Kidney capillary endothelial cell (primary cell): Measurements from ENCODE around the gene TTC34.

Source experiments
- DNase-seq: peaks from one replicate; pipeline ENCODE4 v3.0.0-alpha.2; 2018; ENCODE audit warnings: low spot score

Gene TTC34

GRCh38 chr1:2812939-2813653, 11.6 kb upstream of the TTC34 start:
- no peak for DNase-seq

- DNase-seq, result no peak
Observed at GRCh38 chr1:2812136-2812535, 10.6 kb upstream of the TTC34 start.

- DNase-seq, result no peak
Observed at GRCh38 chr1:2811533-2811918, 10.0 kb upstream of the TTC34 start.

DNA sequence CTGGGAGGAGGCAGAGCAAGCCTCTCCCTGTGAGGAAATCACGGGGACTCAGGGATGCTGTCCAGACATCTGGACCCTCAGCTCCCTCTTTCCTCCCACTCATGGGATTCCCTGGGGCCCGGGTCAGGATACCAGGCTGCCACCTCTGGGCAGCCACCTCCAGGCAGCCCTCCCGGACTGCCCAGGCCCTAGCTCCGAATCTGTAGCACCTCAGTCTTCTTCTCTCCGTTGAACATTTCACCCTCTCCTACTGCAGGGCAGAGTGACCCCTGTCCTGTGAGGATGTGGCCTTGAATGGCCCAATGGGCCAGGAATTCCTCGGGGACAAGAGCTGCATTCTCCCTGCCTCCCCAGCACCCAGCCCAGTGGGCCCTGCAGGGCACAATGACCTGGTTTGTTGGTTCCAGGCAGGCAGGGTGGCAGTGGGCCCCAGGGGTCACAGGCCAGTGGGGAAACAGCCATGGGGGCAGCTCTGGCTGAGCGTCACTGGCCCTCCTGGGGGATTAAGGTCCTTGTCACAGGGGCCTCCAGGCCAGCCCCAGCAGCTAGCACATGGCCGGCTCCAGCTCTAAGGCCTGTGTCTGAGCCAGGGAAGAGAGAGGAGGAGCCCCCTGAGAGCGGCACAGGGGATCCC, 9.5 kb upstream of the TTC34 start:
- no peak for DNase-seq

DNA sequence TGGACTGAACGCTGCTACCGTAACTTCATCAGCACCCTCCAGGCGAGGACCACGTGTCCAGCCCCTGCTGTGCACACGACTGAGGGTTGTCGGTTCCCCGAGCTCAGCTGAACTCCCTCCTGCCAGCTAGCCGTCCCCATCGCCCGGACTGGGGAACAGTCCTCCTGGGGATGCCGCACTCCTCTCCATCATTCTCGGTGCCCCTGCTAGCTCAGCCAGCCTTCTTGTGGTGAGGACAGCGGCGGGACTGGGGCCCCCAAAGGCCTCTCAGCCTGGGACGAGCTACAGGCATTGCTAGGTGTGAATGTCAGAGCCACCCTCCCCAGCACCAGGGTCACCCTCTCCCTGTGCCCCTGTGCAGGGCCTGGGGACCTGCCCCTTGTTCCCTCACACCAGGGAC, 8.8 kb upstream of the TTC34 start:
- DNase-seq, result no peak

GRCh38 chr1:2809656-2810055, 8.2 kb upstream of the TTC34 start:
- DNase-seq, result no peak

DNA sequence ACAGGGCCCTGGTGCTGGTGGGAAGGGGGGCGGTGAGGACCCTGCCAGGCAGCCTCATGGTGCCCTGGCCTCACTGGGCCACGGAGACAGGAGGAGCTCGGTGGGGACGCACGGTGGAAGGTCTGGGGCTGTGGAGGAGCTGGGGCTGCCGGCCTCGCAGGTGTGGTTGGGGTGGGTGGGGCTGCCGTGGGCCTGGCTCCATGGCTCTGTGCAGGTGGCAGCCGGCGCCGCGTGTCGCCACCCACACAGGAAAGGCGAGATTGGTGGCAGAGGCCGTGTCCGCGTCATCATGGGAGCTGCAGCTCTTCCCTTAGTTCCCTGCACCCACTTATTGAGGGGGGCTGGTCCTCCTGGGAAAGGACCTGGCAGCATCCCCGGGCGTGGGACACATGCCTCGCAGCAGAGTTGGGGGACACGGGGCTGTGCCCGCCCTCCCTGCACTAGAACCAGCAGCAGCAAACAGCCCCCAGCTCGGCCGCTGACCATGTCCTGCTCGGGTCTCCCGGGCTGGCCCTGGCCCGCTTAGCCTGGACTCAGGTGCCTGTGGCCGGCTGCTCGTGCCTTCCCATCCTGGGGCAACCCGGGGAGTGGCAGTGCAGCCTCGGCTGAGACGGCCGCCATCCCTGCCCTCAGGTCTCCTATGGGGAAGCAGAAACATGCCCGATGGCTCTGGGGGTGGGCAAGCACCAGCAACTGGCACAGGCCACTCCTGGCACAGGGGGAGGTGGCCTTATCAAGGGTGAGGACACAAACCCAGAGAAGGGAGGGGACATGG, 7.5 kb upstream of the TTC34 start:
- no peak for DNase-seq

GRCh38 chr1:2808386-2808705, 6.9 kb upstream of the TTC34 start:
- DNase-seq, result no peak

- no peak for DNase-seq
Observed at GRCh38 chr1:2807678-2808385, 6.3 kb upstream of the TTC34 start.

DNA sequence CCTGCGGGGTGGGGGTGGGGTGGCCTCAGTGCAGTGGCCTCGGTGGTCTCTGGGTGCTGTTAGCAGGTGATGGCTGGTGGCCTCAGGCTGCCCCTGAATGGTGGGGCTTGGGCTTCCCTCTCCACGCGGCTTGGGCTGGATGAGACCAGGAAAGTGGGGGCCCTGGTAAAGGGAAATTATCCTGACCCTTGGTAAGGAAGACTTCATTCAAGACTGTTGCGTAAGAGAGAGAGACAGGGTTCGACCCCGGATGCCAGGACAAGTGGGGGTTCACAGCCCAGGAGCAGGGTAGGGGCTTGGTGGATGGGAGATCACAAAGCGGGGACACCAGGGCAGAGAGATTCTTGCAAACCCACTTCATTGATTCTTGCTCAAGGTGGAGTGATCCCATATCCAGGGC, 5.5 kb upstream of the TTC34 start:
- DNase-seq, result no peak

DNA sequence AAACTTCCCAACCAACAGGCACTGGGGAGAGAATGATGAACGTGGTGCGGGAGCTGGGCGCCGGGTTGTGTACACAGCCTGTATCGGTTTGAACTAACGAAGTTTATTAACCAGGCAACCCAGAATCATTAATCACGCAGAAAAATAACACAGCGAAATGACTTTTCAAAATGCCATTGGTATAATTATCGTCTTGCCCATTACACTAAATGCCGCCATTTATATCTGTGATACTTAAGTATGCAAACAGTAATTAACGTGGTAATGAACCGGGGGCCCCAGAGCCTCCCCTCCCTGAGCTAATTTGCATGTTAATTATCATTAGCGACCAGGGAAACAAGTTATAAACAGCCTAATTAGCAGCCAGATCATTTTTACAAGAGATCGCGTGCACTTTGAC, 5.1 kb upstream of the TTC34 start:
- DNase-seq, result no peak

GRCh38 chr1:2805801-2806430, 4.4 kb upstream of the TTC34 start:
- no peak for DNase-seq

DNA sequence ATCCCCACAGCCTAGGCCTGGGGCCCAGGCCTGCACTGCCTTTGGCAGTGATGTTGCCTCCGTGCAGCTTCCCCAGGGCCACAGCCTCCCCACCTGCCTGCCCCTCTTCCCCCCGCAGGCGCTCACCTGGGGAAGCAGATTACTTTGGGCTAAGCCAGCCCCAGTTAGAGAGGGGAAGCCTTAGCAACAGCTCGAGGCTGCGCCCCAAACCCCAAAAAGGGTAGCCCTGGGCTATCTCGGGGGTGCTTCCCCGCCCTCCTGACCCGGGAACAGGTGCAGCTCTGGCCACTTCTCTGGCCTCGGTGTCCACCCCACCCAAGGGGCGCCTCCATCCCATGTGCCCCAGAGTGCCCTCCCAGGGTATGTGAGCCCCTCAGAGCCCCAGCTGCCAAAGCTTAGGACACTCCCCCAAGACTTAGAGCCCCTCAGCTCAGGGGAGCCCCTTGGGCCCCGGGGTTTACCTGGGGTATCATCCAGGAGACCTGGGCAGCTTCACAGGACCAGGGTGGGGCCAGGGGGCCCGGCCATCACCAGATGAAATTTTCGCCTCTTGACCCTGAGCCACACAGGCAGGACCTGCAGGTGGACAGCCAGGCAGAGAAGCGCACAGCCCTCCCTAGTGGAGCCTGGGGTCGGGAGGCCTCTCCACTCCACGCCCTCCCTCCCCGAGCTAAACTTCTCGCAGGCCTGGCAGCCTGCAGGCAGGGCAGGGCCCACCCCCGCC, 3.3 kb upstream of the TTC34 start:
- no peak for DNase-seq

- no peak for DNase-seq
Observed at GRCh38 chr1:2803931-2804627, 2.6 kb upstream of the TTC34 start.

GRCh38 chr1:2803086-2803930, 1.8 kb upstream of the TTC34 start:
- DNase-seq, result no peak

DNA sequence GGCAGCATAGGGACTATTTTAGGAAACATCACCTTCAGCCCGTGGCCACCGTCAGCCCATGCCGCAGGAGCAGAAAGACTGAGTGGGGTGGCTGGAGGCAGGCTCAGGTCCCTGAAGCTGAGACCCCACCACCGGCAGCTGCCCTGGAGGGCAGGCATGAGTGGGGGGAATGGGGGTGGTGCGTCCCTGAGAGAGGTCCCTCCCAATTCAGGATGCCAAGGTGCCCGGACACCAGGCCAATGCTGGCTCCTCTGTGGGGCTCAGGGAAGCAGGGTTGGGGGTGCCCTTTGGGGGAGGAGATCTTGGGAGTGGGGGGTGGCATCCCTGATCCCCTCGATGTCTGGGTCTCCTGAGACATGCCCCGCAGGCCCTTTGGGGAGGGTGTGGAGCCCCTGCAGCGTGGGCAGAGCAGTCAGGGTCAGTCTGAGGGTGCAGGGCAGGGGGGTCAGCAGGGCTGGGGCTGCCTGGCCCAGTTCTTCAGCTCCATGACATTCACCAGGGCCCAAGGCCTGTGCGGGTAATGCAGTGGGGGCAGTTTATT, 998 bp upstream of the TTC34 start:
- no peak for DNase-seq

DNA sequence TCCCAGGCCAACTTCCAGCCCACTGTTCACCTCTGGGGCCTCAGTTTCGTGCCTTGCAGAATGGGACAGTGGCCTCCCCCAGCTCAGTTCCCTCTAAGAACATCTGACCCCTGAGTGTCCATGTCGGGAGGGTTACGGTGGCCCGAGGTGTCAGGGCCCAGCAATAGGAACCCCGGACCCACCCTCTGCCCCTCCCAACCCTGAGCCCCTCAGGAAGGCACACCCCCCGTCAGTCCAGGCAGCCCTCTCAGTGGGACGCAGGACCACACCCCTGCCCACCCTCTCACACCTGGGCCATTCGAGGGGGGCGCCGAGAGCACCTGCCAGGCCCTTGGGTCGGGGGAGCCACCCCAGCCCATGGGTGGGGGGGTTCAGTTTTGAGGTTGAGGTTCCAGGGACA, 447 bp downstream of the TTC34 start:
- no peak for DNase-seq

DNA sequence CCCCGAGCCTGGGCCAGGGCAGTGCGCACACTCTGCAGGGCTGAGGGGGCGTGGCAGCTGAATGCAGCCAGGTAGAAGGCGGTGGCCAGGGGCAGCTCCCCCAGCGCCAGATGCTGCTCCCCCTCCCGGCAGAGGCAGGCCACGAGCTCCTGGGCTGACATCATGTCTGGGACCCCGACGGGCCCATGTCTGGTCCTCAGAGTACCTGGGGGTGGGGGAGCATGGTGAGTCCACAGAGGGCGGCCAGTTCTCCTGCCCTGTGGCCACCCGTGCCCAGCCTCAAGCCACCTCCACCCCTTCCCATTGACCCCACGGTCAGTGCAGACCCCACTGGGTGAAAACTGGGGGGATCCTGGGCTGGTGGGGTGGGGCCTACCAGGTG, 838 bp downstream of the TTC34 start:
- no peak for DNase-seq

DNA sequence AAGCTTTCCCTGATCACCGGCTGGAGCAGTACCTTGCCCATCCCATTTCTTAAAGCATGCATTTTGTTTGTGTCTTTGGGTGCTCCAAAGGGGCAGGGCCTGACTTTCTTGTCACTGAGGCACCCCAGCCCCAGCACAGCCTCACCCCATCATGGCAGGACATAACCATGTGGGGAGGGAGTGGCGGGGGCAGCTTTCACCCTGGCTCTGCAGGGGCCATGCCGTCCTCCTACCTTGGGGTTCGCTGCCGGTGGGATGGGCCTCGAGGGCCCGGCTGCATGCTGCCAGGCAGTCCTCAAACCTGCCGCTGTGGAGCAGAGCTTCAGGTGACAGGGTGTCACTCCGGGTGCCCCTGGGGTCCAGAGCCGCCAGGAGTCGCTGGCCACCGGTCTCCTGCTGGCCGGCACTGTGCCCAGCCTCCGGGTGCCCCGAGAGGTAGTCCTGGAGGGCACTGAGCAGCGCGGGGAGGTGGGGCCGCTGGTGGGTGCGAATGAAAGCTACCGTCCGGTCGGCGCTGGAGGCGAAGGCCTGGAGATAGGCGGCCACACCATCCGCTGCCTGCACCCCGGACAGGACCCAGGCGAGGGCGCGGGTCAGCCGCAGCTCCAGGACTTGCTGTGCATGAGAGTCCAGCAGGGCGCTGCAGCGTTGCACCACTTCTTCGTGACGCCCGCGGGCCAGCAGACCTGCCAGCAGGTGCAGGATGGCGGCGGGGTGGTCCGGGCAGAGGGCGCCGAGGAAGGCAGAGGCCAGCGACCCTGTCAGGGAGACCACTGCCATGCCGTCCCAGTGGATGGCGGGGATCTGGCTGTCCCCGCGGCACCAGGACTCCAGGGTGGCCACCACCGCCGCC, 1.5 kb downstream of the TTC34 start:
- no peak for DNase-seq
